H4 (cell line): ENCODE measurements around the gene SYNJ2BP. TPM values are rescaled to one million over a fixed set of nuclear protein-coding genes. Genes with fewer than 3 reads are reported as not detected.

Experiments
- DNase-seq: peaks from one replicate; pipeline ENCODE4 v3.0.0-alpha.2; 2015; ENCODE audit warnings: low spot score
- total RNA-seq: library from RNA; depleted of rRNA; stranded (reverse); fragments of >200 nt; shearing (Covaris generic); gene quantifications from 2 replicates; pipeline ENCODE4 v1.2.3, GENCODE V29; 2014; rRNA removed

The SYNJ2BP gene
- total RNA-seq, 1 experiment from 2014 or later: 18.5 TPM

GRCh38 chr14:70391493-70392391, 25.1 kb downstream of the SYNJ2BP start:
- no peak for DNase-seq

GRCh38 chr14:70382536-70382935, 34.4 kb downstream of the SYNJ2BP start:
- DNase-seq: no peak

- no peak for DNase-seq
Measured at GRCh38 chr14:70380824-70381223, 36.1 kb downstream of the SYNJ2BP start.

GRCh38 chr14:70378696-70379095, 38.2 kb downstream of the SYNJ2BP start:
- no peak for DNase-seq

Other genes starting within 250 kb of the SYNJ2BP start
- gene SLC8A3, start 228.1 kb downstream of the SYNJ2BP start, total RNA-seq: not detected in 2 replicates
- 73.6 and 82.1 TPM in 2 replicates for gene COX16, start 57.4 kb downstream of the SYNJ2BP start, total RNA-seq
- 0.64 and 0.88 TPM in 2 replicates for gene ADAM21, start 35.1 kb upstream of the SYNJ2BP start, total RNA-seq
- not detected in 2 replicates for gene ADAM20, start 117.9 kb upstream of the SYNJ2BP start, total RNA-seq
- 48.6 and 50.4 TPM in 2 replicates for gene MED6, start 183.6 kb upstream of the SYNJ2BP start, total RNA-seq
- gene TTC9, start 224.8 kb upstream of the SYNJ2BP start, total RNA-seq: 0.68 and 0.88 TPM in 2 replicates